HG03469 (cell line): ENCODE data around the gene PMIS2.

Experiments used
- ATAC-seq: cut with Tn5 transposase; IDR thresholded peaks from one replicate; pipeline ENCODE4 v1.9.1; 2021; ENCODE audit warnings: mild to moderate bottlenecking, moderate library complexity, moderate number of reproducible peaks; ENCODE audit not compliant: unreplicated experiment

PMIS2 gene

DNA sequence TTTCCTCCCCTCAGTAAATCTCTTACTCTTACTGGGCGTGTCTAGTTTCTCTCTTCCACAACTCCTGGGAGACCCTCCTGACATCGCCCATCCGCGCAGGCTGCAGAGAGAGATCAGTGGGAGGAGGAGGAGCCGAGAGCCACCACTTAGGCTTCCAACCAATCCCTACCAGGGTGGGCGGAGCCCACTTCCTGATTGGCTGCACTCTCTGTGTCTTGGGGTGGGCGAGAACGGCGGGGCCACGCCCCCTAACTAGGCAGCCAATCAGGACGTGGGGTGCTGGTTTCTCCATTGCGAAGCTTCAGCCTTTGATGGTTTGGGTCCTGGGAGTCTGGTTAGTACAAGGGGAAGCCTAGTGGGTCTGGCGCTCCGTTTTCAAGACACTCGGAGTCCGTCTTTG lies at the start of gene PMIS2:
PMIS2 (plus strand) TSS at position 326 of the 400 bp plus-strand sequence. CDS start 87 bp downstream, outside the sequence.
- ATAC-seq = no peak

DNA sequence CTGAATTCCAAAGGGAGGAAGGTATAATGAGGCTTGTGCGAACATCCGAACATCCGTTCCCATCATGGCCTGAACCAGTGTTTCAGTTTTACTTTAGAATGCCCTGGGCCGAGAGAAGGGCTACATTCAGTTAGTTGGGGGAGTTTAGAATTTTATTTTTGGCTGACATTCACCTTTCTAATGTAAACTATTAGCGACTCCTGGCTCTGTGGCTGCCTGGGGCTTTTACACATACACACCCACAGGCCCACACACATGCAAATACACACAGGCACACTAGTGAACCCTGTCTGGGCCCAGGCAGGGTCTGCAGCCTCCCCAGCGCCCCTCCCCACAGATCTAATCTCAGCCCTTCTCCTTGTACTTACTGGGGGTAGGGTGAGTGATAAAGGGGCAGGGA lies 46.7 kb upstream of the PMIS2 start:
- ATAC-seq = no peak

DNA sequence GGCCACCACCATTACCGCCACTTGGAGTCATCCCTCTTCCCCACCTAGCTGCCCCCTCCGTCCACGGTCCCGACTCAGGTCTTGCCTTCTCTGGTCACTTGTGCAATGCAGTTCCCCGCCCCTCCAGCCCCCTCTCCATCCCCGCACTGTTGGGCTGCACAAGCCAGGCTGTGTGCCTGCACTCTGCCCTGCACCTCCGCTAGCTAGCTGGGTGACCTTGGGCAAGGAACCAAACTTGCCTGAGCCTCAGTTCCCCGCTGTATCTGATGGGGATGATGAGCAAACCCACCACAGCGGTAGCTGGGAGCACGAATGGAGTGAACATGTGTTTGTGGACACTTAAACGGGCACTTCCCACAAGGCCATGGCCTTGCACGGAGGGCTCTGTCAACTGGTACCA lies 46.1 kb upstream of the PMIS2 start:
- ATAC-seq = no peak

DNA sequence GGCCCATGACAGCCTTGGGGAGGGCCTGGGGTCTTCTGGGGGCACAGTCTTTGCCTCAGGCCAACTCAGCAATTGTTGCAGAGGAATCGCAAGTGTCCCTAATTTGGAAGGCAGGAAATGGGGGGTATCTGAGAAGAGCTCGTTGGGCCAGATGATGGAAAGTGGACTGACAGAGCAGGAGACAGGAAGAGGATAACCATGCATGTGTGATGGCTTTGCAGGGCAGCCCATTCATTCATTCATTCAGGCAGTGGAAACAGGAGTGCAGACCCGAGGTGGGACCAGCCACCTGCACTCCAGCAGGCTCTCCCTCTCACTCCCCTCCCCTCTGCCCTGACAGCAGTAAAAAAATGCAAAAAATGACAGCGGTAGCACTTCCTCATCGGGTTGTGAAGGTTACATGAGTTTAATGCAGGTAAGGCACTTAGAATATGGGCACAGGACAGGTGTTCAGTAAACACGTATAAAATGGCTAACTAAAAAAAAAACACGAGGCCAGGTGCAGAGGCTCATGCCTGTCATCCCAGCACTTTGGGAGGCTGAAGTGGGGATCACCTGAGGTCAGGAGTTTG lies 45.5 kb upstream of the PMIS2 start:
- no peak for ATAC-seq

DNA sequence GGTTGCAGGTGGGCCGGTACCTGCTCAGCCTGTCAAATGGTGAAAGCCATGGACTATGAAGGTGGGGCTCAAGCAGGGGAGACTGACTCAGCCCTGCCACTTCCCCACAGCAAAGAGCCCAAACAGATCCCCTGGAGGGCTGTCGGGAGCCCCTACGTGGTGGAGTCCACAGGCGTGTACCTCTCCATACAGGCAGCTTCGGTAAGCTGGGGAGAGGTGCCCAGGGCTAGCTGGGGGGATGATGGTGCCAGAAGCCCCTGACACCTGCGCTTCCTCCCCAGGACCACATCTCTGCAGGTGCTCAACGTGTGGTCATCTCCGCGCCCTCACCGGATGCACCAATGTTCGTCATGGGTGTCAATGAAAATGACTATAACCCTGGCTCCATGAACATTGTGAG lies 43.8 kb upstream of the PMIS2 start:
- no peak for ATAC-seq

DNA sequence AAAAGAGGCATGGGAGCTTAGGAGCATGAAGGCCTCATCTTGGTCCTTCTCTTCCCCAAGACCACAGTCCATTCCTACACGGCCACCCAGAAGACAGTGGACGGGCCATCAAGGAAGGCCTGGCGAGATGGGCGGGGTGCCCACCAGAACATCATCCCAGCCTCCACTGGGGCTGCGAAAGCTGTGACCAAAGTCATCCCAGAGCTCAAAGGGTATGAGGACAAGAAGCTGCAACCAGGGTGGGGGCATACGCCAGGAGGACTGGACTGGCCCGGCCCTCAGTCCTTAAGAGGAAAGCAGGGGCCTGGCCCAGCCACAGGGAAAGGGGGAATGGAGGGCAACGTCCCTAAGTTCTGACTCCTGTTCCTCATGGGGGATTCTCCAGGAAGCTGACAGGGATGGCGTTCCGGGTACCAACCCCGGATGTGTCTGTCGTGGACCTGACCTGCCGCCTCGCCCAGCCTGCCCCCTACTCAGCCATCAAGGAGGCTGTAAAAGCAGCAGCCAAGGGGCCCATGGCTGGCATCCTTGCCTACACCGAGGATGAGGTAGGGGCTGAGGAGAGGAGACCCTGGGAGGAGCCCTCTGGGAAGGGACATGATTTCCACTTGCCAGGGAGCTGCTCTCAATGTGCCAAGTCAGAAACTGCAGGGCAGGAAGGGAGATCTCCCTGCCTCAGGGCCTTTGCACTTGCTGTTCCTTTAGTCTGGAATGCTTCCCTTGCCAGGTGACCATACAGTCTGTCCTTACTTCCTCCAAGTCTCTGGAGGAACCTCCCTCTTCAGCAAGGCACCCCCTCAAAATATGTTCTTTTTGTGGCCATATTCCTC lies 42.5 kb upstream of the PMIS2 start:
- ATAC-seq = no peak

DNA sequence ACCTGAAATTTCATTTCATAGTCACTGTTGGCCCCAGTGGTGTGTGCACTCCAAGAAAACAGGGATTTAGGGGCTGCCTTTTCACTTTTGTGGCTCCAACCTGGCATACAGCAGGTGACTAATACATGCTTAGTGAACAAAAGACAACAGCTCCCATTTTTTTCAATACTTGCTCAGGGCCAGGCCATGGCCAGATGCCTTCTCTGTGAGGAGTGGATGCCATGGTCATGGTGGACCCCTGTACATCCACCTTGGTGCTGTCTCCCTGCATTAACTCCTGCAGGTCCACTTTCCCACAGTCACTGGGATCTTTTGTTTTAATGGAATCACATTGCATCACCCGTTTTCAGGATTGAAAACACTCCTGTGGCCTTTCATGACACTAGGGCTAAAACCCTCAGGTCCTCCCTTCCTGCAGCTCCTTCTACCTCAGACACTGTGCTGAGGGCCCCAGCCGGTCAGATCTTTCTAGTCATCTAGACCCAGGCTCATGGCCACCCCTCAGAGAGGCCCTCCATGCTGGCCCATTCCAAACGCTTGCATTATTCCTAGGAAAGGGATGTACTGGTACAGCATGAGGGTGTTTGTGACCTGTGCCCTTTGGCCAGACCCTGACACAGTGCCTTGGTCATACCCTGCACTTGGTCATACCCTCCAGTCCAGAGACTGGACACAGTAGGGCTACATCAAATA lies 41.7 kb upstream of the PMIS2 start:
- no peak for ATAC-seq

DNA sequence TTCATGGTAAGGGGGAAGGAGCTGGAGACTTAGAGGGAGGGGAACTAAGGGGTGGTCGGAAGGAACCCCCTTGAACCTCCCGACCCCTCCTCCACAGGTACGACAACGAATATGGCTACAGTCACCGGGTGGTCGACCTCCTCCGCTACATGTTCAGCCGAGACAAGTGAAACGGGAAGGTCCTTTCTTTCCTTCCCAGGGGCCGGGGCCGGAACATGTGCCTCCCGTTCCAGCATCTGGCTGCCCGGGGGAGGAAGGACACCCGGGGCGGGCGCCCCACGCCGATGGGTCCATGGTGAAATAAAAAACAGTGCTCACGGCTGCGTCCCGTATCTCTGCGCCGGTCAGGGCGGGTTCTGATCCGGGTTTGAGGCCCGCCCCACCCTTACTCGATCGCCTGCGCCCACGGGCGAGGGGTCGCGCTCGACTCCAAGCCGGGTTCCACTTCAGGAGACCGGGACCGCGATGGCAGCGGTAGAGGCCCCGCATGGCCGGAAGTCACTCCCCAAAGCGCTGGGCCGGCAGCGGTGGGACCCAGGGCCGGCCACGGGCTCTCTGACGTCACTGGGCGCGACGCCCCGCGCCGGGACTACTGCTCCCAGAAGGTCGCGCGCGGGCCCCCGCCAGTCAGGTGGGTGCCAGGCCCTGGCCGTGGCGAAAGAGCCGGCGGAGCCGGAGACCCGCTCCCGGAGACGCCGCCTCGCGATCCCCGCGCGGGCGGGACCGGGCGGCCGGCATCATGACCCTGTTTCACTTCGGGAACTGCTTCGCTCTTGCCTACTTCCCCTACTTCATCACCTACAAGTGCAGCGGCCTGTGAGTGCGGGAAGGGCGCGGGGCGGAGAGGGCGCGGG lies 40.7 kb upstream of the PMIS2 start, which contains the start of gene TMEM147:
TMEM147 (plus strand) TSS at position 626 of the 854 bp plus-strand sequence; CDS start at position 740, 114 bp downstream.
- ATAC-seq = peak; percentile 49

DNA sequence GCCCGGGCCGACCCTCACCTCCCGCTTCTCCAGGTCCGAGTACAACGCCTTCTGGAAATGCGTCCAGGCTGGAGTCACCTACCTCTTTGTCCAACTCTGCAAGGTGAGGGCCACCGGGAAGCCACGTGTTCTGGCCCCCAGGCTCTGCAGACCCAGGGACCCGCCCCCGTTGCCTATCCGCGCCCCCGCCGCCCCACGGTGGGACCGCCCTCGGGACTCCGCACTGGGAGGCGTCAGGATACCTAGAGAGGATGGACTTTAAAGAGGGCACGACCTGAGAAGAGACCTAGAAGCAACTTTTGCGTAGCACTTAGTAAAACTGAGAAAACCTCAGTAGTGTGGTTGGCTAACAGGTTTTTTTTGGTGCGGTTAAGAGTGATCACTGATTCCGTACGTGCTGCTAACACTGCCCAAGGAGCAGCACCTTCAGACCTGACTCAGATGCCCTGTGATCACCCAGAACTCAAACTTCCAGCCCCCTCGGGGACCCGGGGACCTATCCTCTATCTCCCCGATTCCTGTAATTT lies 40.1 kb upstream of the PMIS2 start:
- ATAC-seq = peak; percentile 25

DNA sequence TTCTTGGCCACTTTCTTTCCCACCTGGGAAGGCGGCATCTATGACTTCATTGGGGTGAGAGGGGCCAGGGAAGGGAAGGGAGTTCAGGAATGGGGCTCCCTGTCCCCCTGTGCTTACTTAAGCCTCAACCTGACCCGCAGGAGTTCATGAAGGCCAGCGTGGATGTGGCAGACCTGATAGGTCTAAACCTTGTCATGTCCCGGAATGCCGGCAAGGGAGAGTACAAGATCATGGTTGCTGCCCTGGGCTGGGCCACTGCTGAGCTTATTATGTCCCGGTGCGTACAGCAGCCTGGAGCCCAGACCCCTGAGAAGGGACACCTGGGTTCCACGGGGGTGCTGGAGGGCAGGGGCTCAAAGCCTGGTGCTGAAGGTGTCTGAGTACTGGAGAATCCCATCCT lies 39.4 kb upstream of the PMIS2 start:
- no peak for ATAC-seq

DNA sequence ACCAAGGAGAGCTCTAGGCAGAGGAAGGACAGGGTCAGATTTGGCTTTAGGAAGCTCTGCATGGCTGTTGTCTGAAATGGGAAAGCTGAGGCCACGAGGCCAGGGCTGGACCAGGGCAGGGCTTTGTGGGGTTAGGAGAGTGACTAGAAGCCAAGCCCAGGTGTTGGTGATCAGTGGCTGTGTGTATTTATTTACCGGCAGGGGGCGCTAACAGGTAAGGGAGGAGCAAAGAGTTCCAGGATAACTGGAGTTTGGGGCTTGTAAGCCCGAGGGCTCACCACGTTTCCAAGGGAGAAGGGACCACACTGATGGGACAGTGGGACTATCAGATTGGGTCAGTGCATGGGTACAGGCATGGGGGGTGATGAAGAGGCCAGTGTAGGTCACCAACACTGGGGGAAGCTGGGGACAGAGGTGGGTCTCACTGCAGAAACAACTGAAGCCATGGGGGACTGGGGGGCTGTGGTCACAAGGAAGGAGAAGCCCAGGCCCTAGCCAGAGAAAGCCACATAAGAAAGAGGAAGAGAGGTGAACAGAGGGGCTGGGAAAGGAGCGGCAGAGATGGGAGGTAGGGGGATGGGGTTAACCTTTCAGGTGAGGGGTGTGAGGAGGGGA lies 36.7 kb upstream of the PMIS2 start:
- no peak for ATAC-seq

DNA sequence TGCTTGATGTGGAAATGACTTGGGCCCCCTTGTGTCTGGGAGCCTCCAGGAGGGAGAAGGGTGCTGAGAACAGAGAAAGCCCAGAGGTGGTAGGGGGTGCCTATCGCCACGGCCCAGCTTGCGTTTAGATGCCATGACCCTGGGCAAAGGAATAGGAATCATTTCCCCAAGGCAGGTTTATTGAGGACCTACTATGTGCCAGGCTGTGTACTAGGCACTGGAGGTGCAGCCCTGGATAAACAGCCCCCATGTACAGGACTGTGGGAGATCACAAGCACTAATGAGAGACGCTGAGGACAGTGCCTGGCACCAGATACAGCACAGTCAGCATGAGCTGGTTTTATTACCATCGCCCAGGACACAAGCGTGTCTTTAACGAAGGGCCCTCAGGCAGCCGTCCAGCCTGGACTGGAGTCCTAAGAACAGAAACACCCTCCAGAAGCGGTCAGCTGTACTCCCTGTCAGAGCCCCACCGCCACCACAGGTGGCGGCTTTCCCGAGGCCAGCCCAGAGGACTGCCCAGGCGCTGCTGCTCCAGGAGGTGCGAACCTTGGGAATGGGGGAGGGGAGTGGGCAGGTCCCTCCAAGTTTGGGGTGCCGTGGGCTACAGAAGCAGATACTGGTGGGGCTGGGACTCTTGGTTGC lies 36.0 kb upstream of the PMIS2 start:
- no peak for ATAC-seq

DNA sequence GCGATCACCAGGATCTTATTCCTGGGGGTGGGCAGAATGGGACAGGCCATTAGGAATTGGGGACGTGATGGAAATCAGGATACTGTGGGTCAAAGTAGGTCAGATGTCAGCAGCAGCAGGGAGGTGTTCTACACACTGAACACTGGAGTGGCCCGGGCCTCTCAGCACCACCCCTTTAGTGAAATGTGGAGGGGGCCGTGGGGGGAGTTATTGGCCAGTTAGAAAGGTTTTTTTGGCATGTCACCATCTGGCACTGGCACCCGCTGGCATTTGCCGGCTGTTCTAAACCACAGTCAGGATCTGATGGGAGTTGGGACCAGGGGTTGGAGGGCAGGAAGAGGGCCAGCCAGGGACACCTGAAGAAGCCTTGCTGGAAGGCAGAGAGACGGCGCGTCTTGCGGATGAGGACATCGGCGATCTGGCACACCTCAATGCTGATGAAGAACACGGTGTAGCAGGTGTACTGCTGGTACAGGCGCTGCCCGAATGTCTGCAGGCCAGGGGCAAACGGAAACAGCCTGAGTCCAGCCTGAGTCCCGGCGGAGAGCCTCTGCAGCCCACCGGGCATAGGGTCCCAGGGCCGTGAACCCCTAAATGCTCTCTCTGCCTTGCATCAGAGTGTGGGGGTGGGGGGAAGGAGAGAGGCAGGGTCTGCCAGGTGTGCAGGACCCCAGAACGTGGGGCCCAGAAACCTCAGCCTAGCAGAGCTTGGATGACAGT lies 34.7 kb upstream of the PMIS2 start:
- no peak for ATAC-seq

DNA sequence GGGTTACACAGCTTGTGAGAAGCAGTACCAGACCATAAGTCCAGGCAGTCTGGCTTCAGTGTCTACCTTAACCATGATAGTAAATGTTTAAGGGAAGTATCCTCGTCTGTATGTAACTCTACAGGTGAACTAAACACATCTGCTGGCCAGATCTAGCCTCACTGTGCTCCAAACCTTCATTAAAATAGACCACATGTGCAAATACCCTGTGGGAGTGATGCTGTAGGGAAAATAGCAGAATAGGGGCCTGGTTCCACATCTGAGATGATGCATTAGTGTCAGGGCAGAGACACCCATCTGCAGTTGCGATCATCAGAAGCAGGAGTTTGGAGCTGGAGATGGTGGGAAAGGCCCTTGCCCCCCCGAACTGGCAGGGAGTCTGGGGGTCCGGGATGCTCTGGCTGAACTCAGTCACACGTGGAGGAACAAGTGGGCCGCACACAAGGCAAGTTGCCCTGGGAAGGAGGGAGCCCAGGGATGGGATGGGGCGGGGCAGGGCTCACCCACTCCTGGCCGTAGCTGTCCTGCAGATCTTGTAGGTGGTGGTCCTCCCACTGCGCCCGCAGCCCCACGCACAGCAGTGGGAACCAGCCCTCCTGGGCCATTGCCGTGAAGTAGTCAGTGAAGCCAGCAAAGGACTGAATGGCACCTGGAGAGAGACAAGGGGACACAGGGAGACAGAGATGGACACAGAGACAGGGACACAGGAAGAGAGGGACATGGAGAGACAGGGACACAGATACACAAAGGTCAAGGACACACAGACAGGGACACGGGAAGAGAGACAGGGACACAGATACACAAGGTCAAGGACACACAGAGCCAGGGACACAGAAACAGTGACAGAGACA lies 33.2 kb upstream of the PMIS2 start:
- ATAC-seq = no peak

DNA sequence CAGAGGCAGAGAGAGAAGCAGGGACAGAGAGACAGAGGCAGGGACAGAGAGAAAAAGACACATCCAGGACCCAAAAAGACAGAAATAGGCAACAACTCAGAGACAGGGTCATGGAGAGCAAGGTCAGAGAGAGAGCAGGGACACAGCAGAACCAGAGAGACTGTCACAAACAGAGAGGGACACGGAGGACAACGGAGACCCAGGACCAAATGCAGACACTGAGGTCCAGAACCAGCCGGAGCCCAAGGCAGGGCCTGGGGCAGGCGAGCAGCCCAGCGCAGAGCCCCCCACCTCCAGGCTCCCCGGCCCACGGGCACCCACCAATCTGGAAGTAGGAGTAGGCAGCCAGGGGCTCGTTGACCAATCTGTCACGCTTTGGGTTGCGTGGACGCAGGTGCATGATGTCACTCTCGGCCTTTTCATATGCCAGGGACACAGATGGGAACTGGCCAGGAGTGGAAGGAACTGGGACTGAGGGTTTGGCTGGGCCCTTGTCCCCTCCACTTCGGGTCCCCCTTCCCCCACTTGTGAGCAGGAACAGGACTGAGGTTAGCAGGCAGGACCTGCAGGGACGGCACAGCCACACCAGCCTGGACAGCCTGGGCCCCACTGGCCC lies 32.5 kb upstream of the PMIS2 start:
- ATAC-seq = no peak

DNA sequence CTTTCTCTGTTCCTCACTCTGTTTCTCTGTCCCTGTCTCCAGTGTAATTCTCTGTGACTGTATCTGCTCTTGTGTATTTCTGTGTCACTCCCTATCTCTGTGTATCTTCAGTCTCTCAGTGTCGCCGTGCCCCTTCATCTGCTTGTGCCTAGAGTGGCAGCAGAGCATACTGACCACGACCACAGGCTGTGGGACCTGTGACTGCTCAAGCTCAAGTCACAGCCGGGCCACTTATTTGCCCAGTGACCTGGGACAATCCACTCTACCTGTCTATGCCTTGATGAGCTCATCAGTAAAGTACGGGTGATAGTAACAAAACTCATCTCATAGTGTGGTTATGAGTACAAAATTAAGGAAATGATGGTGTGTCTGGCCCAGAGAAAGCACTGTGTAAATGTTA lies 31.9 kb upstream of the PMIS2 start:
- no peak for ATAC-seq

DNA sequence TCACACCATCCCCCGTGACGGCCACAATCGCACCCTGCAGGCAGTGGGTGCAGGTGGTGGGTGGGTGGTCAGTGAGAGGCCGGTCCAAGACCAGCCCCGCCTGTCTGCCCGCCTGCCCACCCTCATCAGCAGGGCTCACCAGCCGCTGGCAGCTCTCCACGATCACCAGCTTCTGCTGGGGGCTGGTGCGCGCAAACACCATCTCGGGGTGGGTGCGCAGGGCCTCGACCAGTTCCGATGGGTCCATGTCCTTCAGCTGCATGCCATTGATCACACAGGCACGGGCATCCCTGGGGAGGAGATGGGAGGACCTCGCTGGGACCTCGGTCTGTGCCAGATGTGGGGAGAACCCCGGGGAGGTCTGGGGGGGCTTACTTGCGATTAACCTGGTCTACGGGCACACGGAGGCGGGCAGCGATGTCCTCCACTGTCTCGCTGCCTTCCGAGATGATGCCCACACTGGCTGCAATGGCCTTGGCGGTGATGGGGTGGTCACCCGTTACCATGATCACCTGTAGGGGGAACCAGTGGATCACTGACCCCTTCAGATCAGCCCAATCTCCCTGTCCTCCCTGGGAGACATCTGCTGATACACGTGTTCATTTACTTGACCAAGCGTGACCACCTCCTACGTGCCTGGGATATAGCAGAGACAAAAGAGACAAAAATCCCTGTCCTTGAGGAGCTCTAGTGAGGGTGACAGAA lies 30.5 kb upstream of the PMIS2 start:
- no peak for ATAC-seq
